A673 (cell line): Measurements from ENCODE around the gene SOX5.

ENCODE experiments used
- CTCF ChIP-seq: fragments of 300-800, 200-600 bp; sonication (generic); conservative IDR thresholded peaks from 2 replicates; pipeline ENCODE4 v1.5.1; 2017; ENCODE audit warnings: low read depth, mild to moderate bottlenecking, antibody characterized with exemption, low read length, moderate library complexity, mixed read lengths
- EZH2 ChIP-seq: fragments of 200-600 bp; sonication (generic); IDR thresholded peaks from 2 replicates; pipeline ENCODE4 v1.6.1; 2017; ENCODE audit warnings: borderline replicate concordance, low read depth, mild to moderate bottlenecking, mixed read lengths, antibody characterized with exemption, low read length; ENCODE audit not compliant: poor library complexity, severe bottlenecking

- no peak for TF ChIP-seq CTCF
- no peak for TF ChIP-seq EZH2
Measured at GRCh38 chr12:23540572-23540971, 408.9 kb downstream of the SOX5 start.
